Measurements from ENCODE around the gene ADAMTS5. TPM values are rescaled to one million over a fixed set of nuclear protein-coding genes. Genes with fewer than 3 reads are reported as not detected.

ADAMTS5 gene

GRCh38 chr21:26877018-26877417 is 89.9 kb downstream of the ADAMTS5 start:
- Histone ChIP-seq H3K27ac (replicated peaks) (no peak overlapping the region), H3K27me3 (ENCODE audit: insufficient read depth, poor library complexity, severe bottlenecking) (no peaks in the 10 kb centered on the region), H3K4me3 (replicated peaks; ENCODE audit: insufficient read depth, low read length) (no peak overlapping the region)
- DNase-seq (ENCODE audit: low read depth in 1 of 2, low spot score in 1 of 2) = peak in 1 of 2 experiments; percentile 23
- TF ChIP-seq CTCF (IDR thresholded peaks at IDR 0.05; ENCODE audit: insufficient read depth, low read length) (no peak), GABPA (IDR thresholded peaks at IDR 0.05; ENCODE audit: low read depth) (no peak), REST (IDR thresholded peaks at IDR 0.05; ENCODE audit: insufficient replicate concordance, low read depth) (no peak), POLR2AphosphoS5 (IDR thresholded peaks at IDR 0.05; ENCODE audit: low read depth) (no peak), SPI1 (IDR thresholded peaks at IDR 0.05; ENCODE audit: borderline replicate concordance, low read depth) (no peak)

GRCh38 chr21:26874347-26874746 is 92.5 kb downstream of the ADAMTS5 start:
- H3K27ac ChIP-seq (replicated peaks) = no peak overlapping the region
- H3K4me3 ChIP-seq (replicated peaks; ENCODE audit: insufficient read depth, low read length) = no peak overlapping the region
- DNase-seq (ENCODE audit: low read depth in 1 of 2, low spot score in 1 of 2) = no peak
- H3K27me3 ChIP-seq (ENCODE audit: insufficient read depth, poor library complexity, severe bottlenecking) = no peaks in the 10 kb centered on the region
- TF ChIP-seq POLR2AphosphoS5 (IDR thresholded peaks at IDR 0.05; ENCODE audit: low read depth) (no peak), REST (IDR thresholded peaks at IDR 0.05; ENCODE audit: insufficient replicate concordance, low read depth) (no peak), GABPA (IDR thresholded peaks at IDR 0.05; ENCODE audit: low read depth) (no peak), SPI1 (IDR thresholded peaks at IDR 0.05; ENCODE audit: borderline replicate concordance, low read depth) (no peak), CTCF (IDR thresholded peaks at IDR 0.05; ENCODE audit: insufficient read depth, low read length) (no peak)

Small RNA genes lying within 50 kb of the gene (microRNA-seq; reads per million reads assigned to microRNA genes)
- gene MIR4759 = not detected

All from HL-60 (cell line).